ENCODE data around the gene LRRC37A.
"Not testable (repeated sequence)": the region's sequence is repeated elsewhere in the genome, so short reads cannot be mapped to it uniquely, and the experiment has no call there.

Gene LRRC37A

GRCh38 chr17:46367520-46367919 lies 72.6 kb downstream of the LRRC37A start:
- not testable (repeated sequence) for H3K4me3 Mint-ChIP-seq; H3K27ac Mint-ChIP-seq; H3K9me3 Mint-ChIP-seq (ENCODE audit: low read depth); H3K27me3 Mint-ChIP-seq; H3K4me1 Mint-ChIP-seq (ENCODE audit: low read depth); H3K36me3 Mint-ChIP-seq

GRCh38 chr17:46372236-46373229 lies 77.6 kb downstream of the LRRC37A start:
- H3K4me3 Mint-ChIP-seq; H3K9me3 Mint-ChIP-seq (ENCODE audit: low read depth); H3K4me1 Mint-ChIP-seq (ENCODE audit: low read depth); H3K27ac Mint-ChIP-seq; H3K36me3 Mint-ChIP-seq; H3K27me3 Mint-ChIP-seq: not testable (repeated sequence)

GRCh38 chr17:46373418-46373817 lies 78.5 kb downstream of the LRRC37A start:
- H3K4me3 Mint-ChIP-seq; H3K9me3 Mint-ChIP-seq (ENCODE audit: low read depth); H3K27me3 Mint-ChIP-seq; H3K27ac Mint-ChIP-seq; H3K36me3 Mint-ChIP-seq; H3K4me1 Mint-ChIP-seq (ENCODE audit: low read depth): not testable (repeated sequence)

GRCh38 chr17:46383118-46383517 lies 88.2 kb downstream of the LRRC37A start:
- H3K27me3 Mint-ChIP-seq; H3K36me3 Mint-ChIP-seq; H3K9me3 Mint-ChIP-seq (ENCODE audit: low read depth); H3K27ac Mint-ChIP-seq; H3K4me1 Mint-ChIP-seq (ENCODE audit: low read depth); H3K4me3 Mint-ChIP-seq: not testable (repeated sequence)

- H3K27ac Mint-ChIP-seq; H3K36me3 Mint-ChIP-seq; H3K4me3 Mint-ChIP-seq; H3K27me3 Mint-ChIP-seq; H3K9me3 Mint-ChIP-seq (ENCODE audit: low read depth); H3K4me1 Mint-ChIP-seq (ENCODE audit: low read depth): not testable (repeated sequence)
Observed at GRCh38 chr17:46385491-46385890, 90.6 kb downstream of the LRRC37A start.

All from activated naive CD8-positive, alpha-beta T cell (primary cell).